Trophoblast cell (in vitro differentiated cells and primary cell): Measurements from ENCODE around the gene GTF2I.

Experiments
- DNase-seq, 2 donors: peaks; one replicate each; pipeline ENCODE4 v3.0.0-alpha.2; 2016
- H2AFZ ChIP-seq: 2 replicates; pipeline ENCODE4 v1.6.1; 2013; ENCODE audit warnings: low read length, moderate library complexity, mild to moderate bottlenecking; ENCODE audit not compliant: insufficient read depth, poor library complexity
- H2AK5ac ChIP-seq: 2 replicates; pipeline ENCODE4 v1.6.1; 2013; ENCODE audit warnings: mild to moderate bottlenecking, low read length
- H2BK120ac ChIP-seq: 2 replicates; pipeline ENCODE4 v1.6.1; 2013; ENCODE audit warnings: low read length, mild to moderate bottlenecking, moderate library complexity; ENCODE audit not compliant: insufficient read depth, poor library complexity
- H2BK12ac ChIP-seq: 2 replicates; pipeline ENCODE4 v1.6.1; 2013; ENCODE audit warnings: mild to moderate bottlenecking, low read length, moderate library complexity
- H2BK5ac ChIP-seq: 2 replicates; pipeline ENCODE4 v1.6.1; 2013; ENCODE audit warnings: low read length, low read depth, moderate library complexity, mild to moderate bottlenecking; ENCODE audit not compliant: poor library complexity
- H3K14ac ChIP-seq: 2 replicates; pipeline ENCODE4 v1.6.1; 2013; ENCODE audit warnings: mild to moderate bottlenecking, low read length
- H3K18ac ChIP-seq: 2 replicates; pipeline ENCODE4 v1.6.1; 2013; ENCODE audit warnings: mild to moderate bottlenecking, low read length
- H3K23ac ChIP-seq: 2 replicates; pipeline ENCODE4 v1.6.1; 2013; ENCODE audit warnings: low read length
- H3K27ac ChIP-seq: 2 replicates; pipeline ENCODE4 v1.5.1; 2013; ENCODE audit warnings: low read depth, mild to moderate bottlenecking, inconsistent platforms, low read length, moderate library complexity
- H3K27me3 ChIP-seq: 2 replicates; pipeline ENCODE4 v1.6.1; 2013; ENCODE audit warnings: inconsistent platforms, mild to moderate bottlenecking, low read length, moderate library complexity; ENCODE audit not compliant: insufficient read depth
- H3K36me3 ChIP-seq, 2 experiments: 1 replicate in 1 of 2; 2 replicates in 1 of 2; pipeline ENCODE4 v1.6.1; 2013; ENCODE audit warnings: low read length in 2 of 2, mild to moderate bottlenecking in 2 of 2, moderate library complexity in 1 of 2; ENCODE audit not compliant: insufficient read depth in 2 of 2, control insufficient read depth in 1 of 2
- H3K4ac ChIP-seq: 2 replicates; pipeline ENCODE4 v1.6.1; 2013; ENCODE audit warnings: low read depth, mild to moderate bottlenecking, low read length, moderate library complexity
- H3K4me1 ChIP-seq, 2 experiments: 1 replicate in 1 of 2; 2 replicates in 1 of 2; pipeline ENCODE4 v1.6.1; 2013; ENCODE audit warnings: low read length in 2 of 2, mild to moderate bottlenecking in 2 of 2, moderate library complexity in 1 of 2; ENCODE audit not compliant: insufficient read depth in 2 of 2, control insufficient read depth in 1 of 2
- H3K4me2 ChIP-seq: 2 replicates; pipeline ENCODE4 v1.6.1; 2013; ENCODE audit warnings: inconsistent platforms, mild to moderate bottlenecking, low read length, moderate library complexity
- H3K4me3 ChIP-seq: 2 replicates; pipeline ENCODE4 v1.5.1; 2013; ENCODE audit warnings: mild to moderate bottlenecking, low read depth, low read length, inconsistent platforms
- H3K79me1 ChIP-seq: one replicate; pipeline ENCODE4 v1.6.1; 2013; ENCODE audit warnings: low read length
- H3K79me2 ChIP-seq: 2 replicates; pipeline ENCODE4 v1.6.1; 2013; ENCODE audit warnings: low read length, mild to moderate bottlenecking; ENCODE audit not compliant: control insufficient read depth, insufficient read depth, poor library complexity
- H3K9ac ChIP-seq: 2 replicates; pipeline ENCODE4 v1.6.1; 2013; ENCODE audit warnings: mild to moderate bottlenecking, low read length
- H3K9me3 ChIP-seq: 2 replicates; pipeline ENCODE4 v1.6.1; 2013; ENCODE audit warnings: low read depth, mild to moderate bottlenecking, control low read depth, inconsistent platforms, low read length; ENCODE audit not compliant: insufficient read depth
- H4K12ac ChIP-seq: 2 replicates; pipeline ENCODE4 v1.6.1; 2013; ENCODE audit warnings: low read depth, mild to moderate bottlenecking, low read length, moderate library complexity
- H4K8ac ChIP-seq: 2 replicates; pipeline ENCODE4 v1.6.1; 2013; ENCODE audit warnings: low read depth, mild to moderate bottlenecking, low read length, moderate library complexity
- H4K91ac ChIP-seq: one replicate; pipeline ENCODE4 v1.6.1; 2013; ENCODE audit warnings: low read depth, mild to moderate bottlenecking, low read length, moderate library complexity
- WGBS: extraction: QIAGEN DNeasy Blood & Tissue Kit; methylation state at CpG from one replicate; pipeline ENCODE4 v1.1.7; 2013; ENCODE audit warnings: missing lambda C conversion rate; ENCODE audit not compliant: insufficient read length, insufficient coverage; ENCODE audit errors: extremely low coverage; 5-methylcytosine and 5-hydroxymethylcytosine counted together

Gene GTF2I

GRCh38 chr7:74619235-74619860 is 38.2 kb upstream of the GTF2I start:
- Histone ChIP-seq H4K91ac (no peak overlapping the region), H2AFZ (no peak overlapping the region), H3K18ac (no peak overlapping the region), H3K36me3 (no peaks in the 10 kb centered on the region), H4K8ac (no peak overlapping the region), H3K9me3 (no peaks in the 10 kb centered on the region), H3K27me3 (no peaks in the 10 kb centered on the region), H3K27ac (no peak overlapping the region), H3K79me1 (no peaks in the 10 kb centered on the region), H3K79me2 (no peaks in the 10 kb centered on the region), H2BK5ac (no peak overlapping the region), H2AK5ac (no peak overlapping the region), H3K9ac (no peak overlapping the region), H4K12ac (no peak overlapping the region), H3K4ac (no peak overlapping the region), H3K14ac (no peak overlapping the region), H3K4me1 (peaks cover 5 to 6% of the 10 kb centered on the region in 2 experiments), H2BK12ac (no peak overlapping the region), H2BK120ac (no peak overlapping the region), H3K4me3 (no peak overlapping the region), H3K4me2 (no peak overlapping the region), H3K23ac (no peak overlapping the region)
- no peak for DNase-seq
- no CpG with 5 or more reads among the region's 14 CpGs for WGBS

GRCh38 chr7:74622228-74622749 is 35.2 kb upstream of the GTF2I start:
- Histone ChIP-seq H3K9ac (no peak overlapping the region), H3K27me3 (no peaks in the 10 kb centered on the region), H3K4me3 (no peak overlapping the region), H3K9me3 (peaks cover 2% of the 10 kb centered on the region), H4K8ac (no peak overlapping the region), H2BK12ac (no peak overlapping the region), H3K4ac (no peak overlapping the region), H4K12ac (no peak overlapping the region), H3K79me2 (no peaks in the 10 kb centered on the region), H4K91ac (no peak overlapping the region), H3K4me1 (peaks cover 1 to 2% of the 10 kb centered on the region in 2 experiments), H2AFZ (no peak overlapping the region), H2BK120ac (no peak overlapping the region), H2BK5ac (no peak overlapping the region), H3K27ac (no peak overlapping the region), H3K23ac (no peak overlapping the region), H3K18ac (no peak overlapping the region), H2AK5ac (no peak overlapping the region), H3K79me1 (no peaks in the 10 kb centered on the region), H3K4me2 (no peak overlapping the region), H3K36me3 (no peaks in the 10 kb centered on the region), H3K14ac (no peak overlapping the region)
- DNase-seq, result no peak
- WGBS, result no CpG with 5 or more reads among the region's 5 CpGs

GRCh38 chr7:74623135-74623534 is 34.4 kb upstream of the GTF2I start:
- no peak overlapping the region for H3K27ac ChIP-seq
- no peaks in the 10 kb centered on the region for H3K27me3 ChIP-seq
- H3K36me3 ChIP-seq, result no peaks in the 10 kb centered on the region
- no peak overlapping the region for H2AFZ ChIP-seq
- no peak overlapping the region for H3K23ac ChIP-seq
- no peak overlapping the region for H2BK120ac ChIP-seq
- WGBS, result 100% methylated on average over 3 of the region's 9 CpGs
- H3K4me1 ChIP-seq, result no peaks in the 10 kb centered on the region
- H3K79me2 ChIP-seq, result no peaks in the 10 kb centered on the region
- no peak overlapping the region for H3K4me2 ChIP-seq
- no peak overlapping the region for H4K8ac ChIP-seq
- no peak overlapping the region for H2BK12ac ChIP-seq
- H3K9ac ChIP-seq, result no peak overlapping the region
- no peak overlapping the region for H3K4ac ChIP-seq
- peaks cover 2% of the 10 kb centered on the region for H3K9me3 ChIP-seq
- no peak overlapping the region for H4K12ac ChIP-seq
- no peak overlapping the region for H2AK5ac ChIP-seq
- H3K79me1 ChIP-seq, result no peaks in the 10 kb centered on the region
- H4K91ac ChIP-seq, result no peak overlapping the region
- no peak overlapping the region for H3K14ac ChIP-seq
- no peak overlapping the region for H3K4me3 ChIP-seq
- no peak overlapping the region for H2BK5ac ChIP-seq
- no peak for DNase-seq
- no peak overlapping the region for H3K18ac ChIP-seq

GRCh38 chr7:74625446-74625845 is 32.1 kb upstream of the GTF2I start:
- no CpG with 5 or more reads among the region's 3 CpGs for WGBS

More at GRCh38 chr7:74625446-74625845, 32.1 kb upstream of the GTF2I start:
- peaks cover 2% of the 10 kb centered on the region for H3K9me3 ChIP-seq
- no peaks in the 10 kb centered on the region for H3K79me1 ChIP-seq
- no peak overlapping the region for H4K12ac ChIP-seq
- DNase-seq, result peak; percentile 21 to 43
- no peak overlapping the region for H2AFZ ChIP-seq
- no peak overlapping the region for H3K4me3 ChIP-seq
- no peak overlapping the region for H2BK120ac ChIP-seq
- no peak overlapping the region for H3K9ac ChIP-seq
- H2BK12ac ChIP-seq, result no peak overlapping the region
- H3K4ac ChIP-seq, result no peak overlapping the region
- H4K91ac ChIP-seq, result no peak overlapping the region
- no peak overlapping the region for H2BK5ac ChIP-seq
- H3K36me3 ChIP-seq, result no peaks in the 10 kb centered on the region
- no peak overlapping the region for H3K23ac ChIP-seq
- no peak overlapping the region for H3K14ac ChIP-seq
- no peak overlapping the region for H4K8ac ChIP-seq
- H3K18ac ChIP-seq, result no peak overlapping the region
- H3K27me3 ChIP-seq, result no peaks in the 10 kb centered on the region
- no peak overlapping the region for H2AK5ac ChIP-seq
- H3K4me2 ChIP-seq, result no peak overlapping the region
- H3K4me1 ChIP-seq, result no peaks in the 10 kb centered on the region
- no peaks in the 10 kb centered on the region for H3K79me2 ChIP-seq
- H3K27ac ChIP-seq, result no peak overlapping the region
